Endothelial cell (in vitro differentiated cells): ENCODE results near the gene RAC3. TPM values are rescaled to one million over a fixed set of nuclear protein-coding genes. Genes with fewer than 3 reads are reported as not detected.

ENCODE experiments used
- DNase-seq: peaks from one replicate; pipeline ENCODE4 v3.0.0; 2021; ENCODE audit warnings: low spot score
- H3K27ac Mint-ChIP-seq: one replicate; pipeline ENCODE4 v1.8.0; 2021; ENCODE audit warnings: mixed read lengths, inconsistent platforms; ENCODE audit not compliant: unreplicated experiment
- H3K27me3 Mint-ChIP-seq: one replicate; pipeline ENCODE4 v1.8.0; 2021; ENCODE audit warnings: mild to moderate bottlenecking, moderate library complexity, mixed read lengths, inconsistent platforms; ENCODE audit not compliant: unreplicated experiment
- H3K36me3 Mint-ChIP-seq: one replicate; pipeline ENCODE4 v1.8.0; 2021; ENCODE audit warnings: mild to moderate bottlenecking, low read depth, mixed read lengths, inconsistent platforms; ENCODE audit not compliant: unreplicated experiment
- H3K4me1 Mint-ChIP-seq: one replicate; pipeline ENCODE4 v1.8.0; 2021; ENCODE audit warnings: mild to moderate bottlenecking, mixed read lengths, inconsistent platforms; ENCODE audit not compliant: unreplicated experiment
- H3K4me3 Mint-ChIP-seq: one replicate; pipeline ENCODE4 v1.8.0; 2021; ENCODE audit warnings: mild to moderate bottlenecking, mixed read lengths, inconsistent platforms; ENCODE audit not compliant: unreplicated experiment
- H3K9me3 Mint-ChIP-seq: one replicate; pipeline ENCODE4 v1.8.0; 2021; ENCODE audit warnings: mixed read lengths, inconsistent platforms; ENCODE audit not compliant: unreplicated experiment
- CTCF ChIP-seq: fragments of 200-600 bp; sonication (generic); IDR thresholded peaks from one replicate; pipeline ENCODE4 v1.5.0; 2021; ENCODE audit warnings: antibody characterized with exemption; ENCODE audit not compliant: unreplicated experiment
- long read RNA-seq: library from polyadenylated mRNA; unstranded; transcript quantifications from one replicate; pipeline ENCODE4 v2.0.0, GENCODE V29; 2020; ENCODE audit not compliant: unreplicated experiment
- total RNA-seq: library from RNA; stranded (reverse); fragmentation: NEBNext Ultra II Directional; extraction: Animal tissue kit (Norgen Biotek cat#: 25700); gene quantifications from one replicate; pipeline ENCODE4 v1.2.1, GENCODE V29; 2021; ENCODE audit not compliant: unreplicated experiment

Gene RAC3
- total RNA-seq: 24.0 TPM
- long read RNA-seq: 0 reads

- TF ChIP-seq CTCF: no peak
- H3K36me3 Mint-ChIP-seq: peaks cover 6% of the 10 kb centered on the region
- peak within 1 kb of the TSS; percentile 65 for H3K4me3 Mint-ChIP-seq
- H3K27me3 Mint-ChIP-seq: peaks cover 17% of the 10 kb centered on the region
- no peak within 1 kb of the TSS for H3K27ac Mint-ChIP-seq
- no peaks in the 10 kb centered on the region for H3K9me3 Mint-ChIP-seq
- DNase-seq: no peak
- peaks cover 9% of the 10 kb centered on the region for H3K4me1 Mint-ChIP-seq
These were observed at the start of gene RAC3 for GRCh38 chr17:82031303-82031884. TSS of gene RAC3 (plus strand) at chr17:82031678. CDS start at chr17:82031762, 84 bp downstream.

GRCh38 chr17:81983011-81983638 is 48.4 kb upstream of the RAC3 start:
- H3K36me3 Mint-ChIP-seq: peaks cover 4% of the 10 kb centered on the region
- H3K27ac Mint-ChIP-seq: no peak overlapping the region
- H3K4me1 Mint-ChIP-seq: no peaks in the 10 kb centered on the region
- H3K9me3 Mint-ChIP-seq: no peaks in the 10 kb centered on the region
- no peak for DNase-seq
- no peak overlapping the region for H3K4me3 Mint-ChIP-seq
- H3K27me3 Mint-ChIP-seq: peaks cover 4% of the 10 kb centered on the region
- TF ChIP-seq CTCF: no peak

- no peak overlapping the region for H3K27ac Mint-ChIP-seq
- DNase-seq: no peak
- peaks cover 4% of the 10 kb centered on the region for H3K27me3 Mint-ChIP-seq
- peaks cover 4% of the 10 kb centered on the region for H3K36me3 Mint-ChIP-seq
- no peak overlapping the region for H3K4me3 Mint-ChIP-seq
- TF ChIP-seq CTCF: no peak
- H3K9me3 Mint-ChIP-seq: no peaks in the 10 kb centered on the region
- no peaks in the 10 kb centered on the region for H3K4me1 Mint-ChIP-seq
These were observed 47.7 kb upstream of the RAC3 start for GRCh38 chr17:81983639-81984373.

- DNase-seq: no peak
- H3K36me3 Mint-ChIP-seq: peaks cover 4% of the 10 kb centered on the region
- no peak overlapping the region for H3K4me3 Mint-ChIP-seq
- no peaks in the 10 kb centered on the region for H3K4me1 Mint-ChIP-seq
- peaks cover 2% of the 10 kb centered on the region for H3K27me3 Mint-ChIP-seq
- no peak for TF ChIP-seq CTCF
- H3K9me3 Mint-ChIP-seq: no peaks in the 10 kb centered on the region
- H3K27ac Mint-ChIP-seq: no peak overlapping the region
These were observed 46.6 kb upstream of the RAC3 start for GRCh38 chr17:81984773-81985410.
